Adrenal gland (tissue), 12 donors: ENCODE data around the gene SUN2. TPM values are rescaled to one million over a fixed set of nuclear protein-coding genes. Genes with fewer than 3 reads are reported as not detected.

Source experiments
- DNase-seq, 7 donors: peaks; one replicate each; pipeline ENCODE4 v3.0.0-alpha.2; 2019 to 2020
- H3K27ac ChIP-seq, 5 donors: fragments of 200-600 bp; sonication (generic) in 4 of 5; 1 replicate in 3 of 5; 2 replicates in 2 of 5; pipeline versions ENCODE4 v1.5.1 to v1.8.0; 2016 to 2020; ENCODE audit warnings: mild to moderate bottlenecking in 1 of 5
- H3K27me3 ChIP-seq: fragments of 200-600 bp; 2 replicates; pipeline ENCODE4 v1.8.0; 2021
- H3K36me3 ChIP-seq, 2 donors: fragments of 200-600 bp; replicated peaks in 1 of 2; 1 replicate in 1 of 2; 2 replicates in 1 of 2; pipeline versions ENCODE4 v1.5.1 to v1.8.0; 2018 to 2022
- H3K4me1 ChIP-seq, 2 donors: fragments of 200-600 bp; replicated peaks in 1 of 2; 1 replicate in 1 of 2; 2 replicates in 1 of 2; pipeline versions ENCODE4 v1.5.1 to v1.8.0; 2018 to 2021
- H3K4me3 ChIP-seq, 4 donors: fragments of 200-600 bp; sonication (generic) in 3 of 4; one replicate each; pipeline ENCODE4 v1.5.1; 2016 to 2018
- H3K9me3 ChIP-seq, 3 donors: fragments of 200-600 bp; sonication (generic) in 1 of 3; replicated peaks in 1 of 3; 1 replicate in 2 of 3; 2 replicates in 1 of 3; pipeline versions ENCODE4 v1.5.1 to v1.8.0; 2016 to 2021
- POLR2A ChIP-seq, 2 donors: fragments of 450-650 bp; IDR thresholded peaks; one replicate each; pipeline ENCODE4 v1.6.1; 2017; ENCODE audit warnings: antibody characterized with exemption in 2 of 2, mild to moderate bottlenecking in 2 of 2, moderate library complexity in 1 of 2
- WGBS, 4 donors: extraction: QIAGEN DNeasy Blood & Tissue Kit in 2 of 4; methylation state at CpG; one replicate each; pipeline versions ENCODE4 v1.1.5 to v1.1.7; 2013 to 2017; 5-methylcytosine and 5-hydroxymethylcytosine counted together
- intact Hi-C, 2 donors: fragments of 100-400 bp; cut with DNase I; formaldehyde crosslinking; loops; one replicate each; pipeline versions ENCODE4 v1.14.1 to v1.15.0; 2022 to 2023
- polyA plus RNA-seq, 3 donors: library from polyadenylated mRNA; stranded (reverse); fragments of 200-250 nt in 2 of 3; fragments of 350-450 nt in 1 of 3; fragmentation: Illumina TruSeq in 1 of 3; extraction: RNeasy Lipid Tissue Mini Kit (QIAGEN cat#74804) in 1 of 3; gene quantifications; one replicate each; pipeline ENCODE4 v1.2.3, GENCODE V29; 2013 to 2014
- total RNA-seq, 9 donors: library from RNA; depleted of rRNA in 4 of 9; stranded (reverse); fragments of >200 nt in 4 of 9; fragments of 120-200 nt in 1 of 9; fragmentation: NEBNext Ultra II Directional in 1 of 9; extraction: Animal tissue kit (Norgen Biotek cat#: 25700) in 1 of 9; gene quantifications; one replicate each; pipeline versions ENCODE4 v1.1.0 to v1.2.4, GENCODE V29; 2013 to 2023
- TF ChIP-seq, protein P1 (sequence below), 6 experiments: fragments of 450-650 bp in 4 of 6; fragments of 200-600 bp in 2 of 6; sonication (generic) in 1 of 6; IDR thresholded peaks; 1 replicate in 5 of 6; 2 replicates in 1 of 6; pipeline versions ENCODE4 v1.5.1 to v1.8.0; 2016 to 2021; ENCODE audit warnings: antibody characterized with exemption in 6 of 6, mild to moderate bottlenecking in 2 of 6, moderate library complexity in 1 of 6
- donor health status: healthy with polysubstance abuse.
- donor health status: Bipolar disorder and iron deficiency.
- donor health status: DM: yes; HTN: yes; CAD: no.
- donor health status: DM: no; HTN: no; CAD: no.
- donor health status: DM: no; HTN: no; CAD: no.
- donor health status: DM: yes; HTN: yes; CAD: no.

SUN2 gene
- total and polyA plus RNA-seq, 12 donors, result 13.0 to 196 (median 86.9) TPM

DNA sequence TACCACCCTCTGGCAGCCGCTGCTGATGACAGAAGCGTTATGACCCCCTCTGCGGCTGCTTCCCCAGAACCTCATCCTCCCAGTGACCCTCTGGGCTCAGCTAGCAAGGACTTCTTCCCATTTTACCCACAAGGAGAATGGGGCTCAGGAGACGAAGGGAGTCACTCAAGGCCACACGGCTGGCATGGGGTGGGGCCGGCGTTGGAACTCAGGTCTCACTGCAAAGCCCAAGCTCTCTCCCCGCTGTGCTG, 16.8 kb upstream of the SUN2 start:
- DNase-seq, result no peak
- TF ChIP-seq, protein P1, sequence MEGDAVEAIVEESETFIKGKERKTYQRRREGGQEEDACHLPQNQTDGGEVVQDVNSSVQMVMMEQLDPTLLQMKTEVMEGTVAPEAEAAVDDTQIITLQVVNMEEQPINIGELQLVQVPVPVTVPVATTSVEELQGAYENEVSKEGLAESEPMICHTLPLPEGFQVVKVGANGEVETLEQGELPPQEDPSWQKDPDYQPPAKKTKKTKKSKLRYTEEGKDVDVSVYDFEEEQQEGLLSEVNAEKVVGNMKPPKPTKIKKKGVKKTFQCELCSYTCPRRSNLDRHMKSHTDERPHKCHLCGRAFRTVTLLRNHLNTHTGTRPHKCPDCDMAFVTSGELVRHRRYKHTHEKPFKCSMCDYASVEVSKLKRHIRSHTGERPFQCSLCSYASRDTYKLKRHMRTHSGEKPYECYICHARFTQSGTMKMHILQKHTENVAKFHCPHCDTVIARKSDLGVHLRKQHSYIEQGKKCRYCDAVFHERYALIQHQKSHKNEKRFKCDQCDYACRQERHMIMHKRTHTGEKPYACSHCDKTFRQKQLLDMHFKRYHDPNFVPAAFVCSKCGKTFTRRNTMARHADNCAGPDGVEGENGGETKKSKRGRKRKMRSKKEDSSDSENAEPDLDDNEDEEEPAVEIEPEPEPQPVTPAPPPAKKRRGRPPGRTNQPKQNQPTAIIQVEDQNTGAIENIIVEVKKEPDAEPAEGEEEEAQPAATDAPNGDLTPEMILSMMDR (IDR thresholded peaks at IDR 0.05), result no peak
- TF ChIP-seq POLR2A (IDR thresholded peaks at IDR 0.05), result no peak
- H3K4me1 ChIP-seq, result no peaks in the 10 kb centered on the region
- intact Hi-C loops, result loop anchor here (5.0 to 10.0 kb wide), 5 partner anchors 72 to 232 kb away; partner anchors contain the start of gene NPTXR (in 1 of the 2)
- no peaks in the 10 kb centered on the region for H3K27me3 ChIP-seq
- H3K4me3 ChIP-seq, result no peak overlapping the region
- H3K9me3 ChIP-seq, result no peaks in the 10 kb centered on the region
- H3K27ac ChIP-seq, result no peak overlapping the region
- 73 to 80% (median 76%) methylated on average over 8 of the region's 8 CpGs for WGBS, 4 donors
- no peaks in the 10 kb centered on the region for H3K36me3 ChIP-seq

- Histone ChIP-seq H3K27ac (no peak overlapping the region), H3K4me1 (no peaks in the 10 kb centered on the region), H3K36me3 (no peaks in the 10 kb centered on the region), H3K4me3 (no peak overlapping the region), H3K27me3 (no peaks in the 10 kb centered on the region), H3K9me3 (no peaks in the 10 kb centered on the region)
- intact Hi-C loops, result loop anchor here (5.0 to 10.0 kb wide), 5 partner anchors 74 to 234 kb away; partner anchors contain the start of gene NPTXR (in 1 of the 2)
- DNase-seq, result no peak
- no peak for TF ChIP-seq POLR2A (IDR thresholded peaks at IDR 0.05)
- TF ChIP-seq, protein P1 (IDR thresholded peaks at IDR 0.05), result no peak
- 88 to 94% (median 92%) methylated on average over 14 to 16 of the region's 16 CpGs for WGBS, 4 donors
Measured at GRCh38 chr22:38770257-38770949, 14.6 kb upstream of the SUN2 start.

- no peak overlapping the region for H3K4me3 ChIP-seq
- H3K4me1 ChIP-seq, result no peaks in the 10 kb centered on the region
- H3K27ac ChIP-seq, result no peak overlapping the region
- no peaks in the 10 kb centered on the region for H3K9me3 ChIP-seq
- no peaks in the 10 kb centered on the region for H3K27me3 ChIP-seq
- intact Hi-C loops, result loop anchor here (5.0 to 10.0 kb wide), 4 partner anchors 74 to 347 kb away; partner anchors contain the start of gene NPTXR (in 1 of the 2)
- TF ChIP-seq, protein P1 (IDR thresholded peaks at IDR 0.05), result no peak
- no peak for TF ChIP-seq POLR2A (IDR thresholded peaks at IDR 0.05)
- no peak for DNase-seq
- no peaks in the 10 kb centered on the region for H3K36me3 ChIP-seq
- WGBS, 4 donors, result 85 to 94% (median 87%) methylated on average over 5 to 11 of the region's 11 CpGs
Measured at GRCh38 chr22:38768036-38768435, 12.2 kb upstream of the SUN2 start.

- Histone ChIP-seq H3K4me1 (no peaks in the 10 kb centered on the region), H3K9me3 (no peaks in the 10 kb centered on the region), H3K27ac (no peak overlapping the region), H3K36me3 (no peaks in the 10 kb centered on the region), H3K4me3 (no peak overlapping the region), H3K27me3 (no peaks in the 10 kb centered on the region)
- WGBS, 4 donors, result 77 to 84% (median 82%) methylated on average over 3 to 9 of the region's 9 CpGs
- intact Hi-C loops, result loop anchor here (5.0 to 10.0 kb wide), 4 partner anchors 75 to 347 kb away; partner anchors contain the start of gene NPTXR (in 1 of the 2)
- DNase-seq, result no peak
- TF ChIP-seq, protein P1 (IDR thresholded peaks at IDR 0.05), result no peak
- no peak for TF ChIP-seq POLR2A (IDR thresholded peaks at IDR 0.05)
Measured at GRCh38 chr22:38767313-38767712, 11.5 kb upstream of the SUN2 start.
